ENCODE data around the gene NID1.
"Not testable (repeated sequence)": the region's sequence is repeated elsewhere in the genome, so short reads cannot be mapped to it uniquely, and the experiment has no call there.

NID1 gene

DNA sequence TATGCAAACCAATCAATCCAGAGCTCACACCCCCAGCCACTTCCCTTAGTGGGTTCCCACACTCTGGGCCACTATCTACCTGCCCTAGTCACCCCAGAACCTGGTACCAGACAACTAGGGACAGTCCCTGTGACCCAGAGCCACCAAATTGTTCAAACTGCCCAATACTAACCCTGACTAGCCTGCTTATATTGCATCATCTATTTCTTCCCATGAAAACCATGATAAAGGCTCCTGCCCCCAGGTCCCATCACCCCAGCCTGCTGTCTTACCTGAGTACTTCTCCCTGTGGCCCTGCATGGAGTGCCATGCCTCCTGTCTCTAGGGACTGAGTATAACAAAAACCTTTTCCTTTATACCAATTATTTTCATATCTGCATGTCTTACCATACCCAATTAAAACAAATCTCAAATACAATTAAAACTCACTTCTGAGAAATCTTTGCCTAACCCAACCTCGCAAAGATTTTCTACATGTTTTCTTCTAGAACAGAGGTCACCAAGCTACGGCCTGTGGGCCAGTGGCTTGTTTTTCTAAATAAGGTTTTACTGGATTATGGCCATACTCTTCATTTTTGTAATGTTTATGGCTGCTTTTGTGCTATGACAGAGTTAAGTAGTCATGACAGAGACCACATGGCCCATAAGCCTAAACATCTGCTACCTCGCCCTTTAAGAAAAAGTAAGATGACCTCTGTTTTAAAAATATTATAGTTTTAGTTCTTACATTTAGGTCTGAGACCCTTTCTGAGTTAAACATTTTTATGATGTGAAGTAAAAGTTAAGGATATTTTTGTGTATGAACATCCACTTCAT is 31.0 kb upstream of the NID1 start:
- no peak for DNase-seq

DNA sequence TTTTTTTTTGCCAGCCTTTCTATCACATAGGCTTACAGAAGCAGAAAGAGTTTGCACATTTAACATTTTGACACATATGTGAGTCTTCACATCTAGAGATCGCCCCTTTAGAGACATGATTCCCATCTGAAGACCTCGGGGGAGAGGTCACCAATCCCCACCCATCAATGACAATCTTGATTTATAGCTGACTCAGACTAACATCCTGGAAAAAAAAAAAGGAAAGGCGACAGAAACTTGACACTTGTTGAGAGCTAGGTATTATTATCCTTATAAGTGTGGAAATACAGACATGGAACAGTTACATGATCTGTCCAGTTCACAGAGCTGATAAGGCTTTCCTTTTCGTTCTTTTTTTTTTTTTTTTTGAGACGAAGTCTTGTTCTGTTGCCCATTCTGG is 28.0 kb upstream of the NID1 start:
- no peak for DNase-seq

DNA sequence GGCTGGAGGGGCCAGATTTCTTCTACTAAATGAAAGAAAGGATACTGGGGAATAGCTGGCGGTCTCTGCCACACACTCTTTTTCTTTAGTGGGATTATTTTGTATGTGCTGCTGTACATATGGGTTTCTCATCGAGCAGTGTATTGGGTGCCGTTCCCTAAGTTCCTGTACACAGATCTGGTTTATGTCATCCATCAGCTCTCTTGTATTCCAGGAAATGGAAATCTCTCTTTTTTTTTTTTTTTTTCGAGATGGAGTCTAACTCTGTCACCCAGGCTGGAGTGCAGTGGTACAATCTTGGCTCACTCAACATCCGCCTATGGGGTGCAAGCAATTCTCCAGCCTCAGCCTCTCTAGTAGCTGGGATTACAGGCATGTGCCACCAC is 27.0 kb upstream of the NID1 start:
- DNase-seq, result no peak

DNA sequence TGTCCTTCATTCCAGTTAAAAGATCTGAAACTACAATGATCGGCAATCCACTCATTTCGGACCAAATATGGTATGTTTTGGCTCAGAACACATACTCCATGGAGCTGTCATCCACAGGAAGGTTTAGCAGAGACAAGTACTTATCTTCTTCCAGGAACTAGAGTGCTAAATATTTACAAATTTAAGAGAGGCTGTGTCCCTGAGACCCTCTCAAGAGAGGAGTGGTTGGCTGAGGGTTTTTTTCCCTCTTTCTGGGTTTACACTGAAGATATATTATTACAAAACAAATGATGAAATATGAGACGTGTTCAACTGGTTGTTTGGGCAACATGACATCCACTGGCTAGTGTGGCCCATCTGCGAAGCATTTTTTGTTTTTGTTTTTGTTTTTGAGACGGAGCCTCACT is 25.9 kb upstream of the NID1 start:
- DNase-seq, result no peak

DNA sequence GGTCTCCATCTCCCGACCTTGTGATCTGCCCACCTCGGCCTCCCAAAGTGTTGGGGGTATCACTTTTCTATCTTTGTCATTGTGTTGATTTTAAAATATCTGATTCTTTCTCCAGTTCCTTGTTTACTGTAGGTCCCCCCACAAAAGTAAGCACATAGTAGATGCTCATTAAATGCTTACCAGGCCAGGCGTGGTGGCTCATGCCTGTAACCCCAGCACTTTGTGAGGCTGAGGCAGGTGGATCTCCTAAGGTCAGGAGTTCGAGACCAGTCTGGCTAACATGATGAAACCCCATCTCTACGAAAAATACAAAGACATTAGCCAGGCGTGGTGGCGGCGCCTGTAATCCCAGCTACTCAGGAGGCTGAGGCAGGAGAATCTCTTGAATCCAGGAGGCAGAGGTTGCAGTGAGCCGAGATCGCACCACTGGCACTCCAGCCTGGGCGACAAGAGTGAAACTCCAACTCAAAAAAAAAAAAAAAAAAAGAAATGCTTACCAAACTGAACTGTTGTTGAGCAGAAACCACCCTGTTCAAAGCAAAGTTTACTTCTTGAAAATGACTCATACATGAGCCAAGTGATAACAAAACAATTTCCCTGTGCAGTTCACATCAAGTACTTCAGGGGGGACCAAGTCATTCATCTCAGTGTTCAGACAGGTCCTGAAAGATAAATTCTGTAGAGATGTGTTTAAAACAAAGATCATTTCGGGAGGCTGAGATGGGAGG is 24.3 kb upstream of the NID1 start:
- no peak for DNase-seq

DNA sequence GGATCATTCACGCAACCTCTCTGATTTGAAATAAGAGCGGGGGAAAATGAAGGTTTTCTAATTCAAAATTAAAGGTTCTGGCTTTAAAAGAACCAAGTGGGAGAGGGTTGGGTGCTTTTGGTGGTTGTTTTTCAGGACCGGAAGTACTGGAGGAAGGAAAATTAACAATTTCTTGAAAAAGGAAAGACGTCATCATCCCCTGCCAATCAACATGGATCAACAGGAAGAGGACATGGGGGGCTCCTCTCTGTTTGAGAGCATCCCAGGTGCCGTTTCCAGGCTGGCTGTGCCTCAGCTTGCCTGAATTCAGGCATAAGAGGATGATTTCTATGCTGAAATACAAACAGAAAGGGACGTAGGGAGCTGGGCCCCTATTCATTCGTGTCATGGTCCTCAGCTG is 21.6 kb upstream of the NID1 start:
- no peak for DNase-seq

DNA sequence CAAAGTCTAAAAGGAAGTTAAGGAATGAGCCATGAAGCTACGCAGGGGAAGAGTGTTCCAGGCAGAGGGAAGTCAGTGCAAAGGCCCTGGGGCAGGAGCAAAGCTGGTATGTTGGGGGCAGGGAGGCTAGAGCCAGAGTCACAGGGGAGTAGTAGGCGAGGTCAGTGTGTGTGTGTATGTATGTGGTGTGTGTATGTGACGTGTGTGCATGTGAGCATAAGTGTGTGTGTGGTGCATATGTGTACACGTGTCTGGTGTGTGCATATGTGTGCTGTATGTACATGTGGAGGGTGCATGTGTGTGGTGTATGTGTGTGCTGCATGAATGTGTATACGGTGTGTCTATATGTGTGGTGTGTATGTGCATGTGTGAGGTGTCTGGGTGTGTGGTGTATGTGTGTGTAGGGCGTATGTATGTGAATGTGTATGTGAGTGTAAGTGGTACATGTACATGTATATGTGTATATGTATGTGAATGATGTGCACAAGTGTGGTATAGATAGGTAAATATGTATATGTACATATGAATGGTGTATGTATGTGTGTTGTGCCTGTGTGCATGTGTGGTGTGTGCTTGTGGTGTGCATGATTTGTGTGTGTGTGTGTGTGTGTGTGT is 20.8 kb upstream of the NID1 start:
- no peak for DNase-seq

DNA sequence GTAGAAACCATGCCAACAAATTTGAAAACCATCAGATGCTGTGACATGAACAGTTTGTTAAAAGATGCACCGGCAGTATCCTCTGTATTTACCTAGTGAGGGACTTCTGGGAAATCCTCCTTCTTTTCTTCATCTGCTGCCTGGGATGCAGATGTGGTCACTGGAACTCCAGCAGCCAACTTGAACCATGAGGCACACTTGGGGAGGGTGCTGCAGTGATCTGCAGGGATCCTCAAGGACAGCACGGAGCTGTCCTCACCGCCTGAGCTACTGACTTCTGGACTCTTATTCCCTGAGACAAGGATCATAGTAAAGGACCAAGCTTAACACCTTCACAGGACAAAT is 19.5 kb upstream of the NID1 start:
- no peak for DNase-seq

DNA sequence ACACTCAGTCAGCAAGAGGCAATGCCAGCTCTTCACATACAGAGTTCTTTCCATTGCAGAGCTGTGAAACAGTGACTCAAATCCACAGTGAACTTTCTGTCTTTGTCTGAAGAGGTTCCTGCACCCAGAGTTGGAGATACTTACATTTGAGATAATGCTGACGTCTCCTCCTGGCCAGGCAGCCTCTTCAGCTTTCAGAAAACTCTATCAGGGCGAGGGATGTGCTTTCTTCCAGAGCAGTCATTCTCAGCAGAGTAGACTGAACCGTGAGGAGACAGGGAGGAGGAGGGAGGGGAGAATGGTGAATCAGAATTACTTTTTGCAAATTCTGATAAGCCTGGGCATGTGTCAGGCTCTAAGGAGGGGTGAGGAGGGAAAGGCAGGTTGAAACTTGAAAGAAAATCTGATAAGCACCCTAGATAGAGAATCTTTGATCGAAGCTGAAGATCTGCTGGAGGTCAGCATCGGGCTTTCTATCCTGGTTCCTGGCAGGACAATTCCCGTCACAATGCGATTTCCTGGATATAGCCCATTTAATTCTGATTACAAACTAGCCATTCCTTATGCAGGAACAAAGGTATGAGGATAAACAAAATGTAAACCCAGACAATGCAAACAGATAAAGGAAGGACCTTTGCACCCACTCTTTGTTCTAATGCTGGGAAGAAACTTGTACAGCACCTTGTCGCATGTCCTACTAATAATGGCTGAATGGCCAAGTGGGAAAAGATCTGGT is 18.9 kb upstream of the NID1 start:
- DNase-seq, result no peak

DNA sequence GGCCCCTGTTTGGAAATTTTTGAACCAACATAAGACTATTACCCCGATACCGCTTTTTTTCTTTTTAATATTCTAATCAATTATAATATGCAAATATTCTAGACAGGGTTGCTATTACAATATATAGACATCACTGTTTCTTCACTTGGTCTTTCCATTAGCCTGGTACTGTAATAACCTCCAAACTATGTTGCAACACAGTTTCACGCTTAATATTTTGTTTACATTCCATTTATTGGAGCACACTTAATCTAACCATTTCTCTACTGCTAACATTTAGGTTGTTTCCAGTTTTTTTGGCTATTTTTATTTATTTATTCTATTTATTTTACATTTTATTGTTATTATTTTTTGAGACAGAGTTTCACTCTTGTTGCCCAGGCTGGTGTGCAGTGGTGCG is 17.6 kb upstream of the NID1 start:
- no peak for DNase-seq

DNA sequence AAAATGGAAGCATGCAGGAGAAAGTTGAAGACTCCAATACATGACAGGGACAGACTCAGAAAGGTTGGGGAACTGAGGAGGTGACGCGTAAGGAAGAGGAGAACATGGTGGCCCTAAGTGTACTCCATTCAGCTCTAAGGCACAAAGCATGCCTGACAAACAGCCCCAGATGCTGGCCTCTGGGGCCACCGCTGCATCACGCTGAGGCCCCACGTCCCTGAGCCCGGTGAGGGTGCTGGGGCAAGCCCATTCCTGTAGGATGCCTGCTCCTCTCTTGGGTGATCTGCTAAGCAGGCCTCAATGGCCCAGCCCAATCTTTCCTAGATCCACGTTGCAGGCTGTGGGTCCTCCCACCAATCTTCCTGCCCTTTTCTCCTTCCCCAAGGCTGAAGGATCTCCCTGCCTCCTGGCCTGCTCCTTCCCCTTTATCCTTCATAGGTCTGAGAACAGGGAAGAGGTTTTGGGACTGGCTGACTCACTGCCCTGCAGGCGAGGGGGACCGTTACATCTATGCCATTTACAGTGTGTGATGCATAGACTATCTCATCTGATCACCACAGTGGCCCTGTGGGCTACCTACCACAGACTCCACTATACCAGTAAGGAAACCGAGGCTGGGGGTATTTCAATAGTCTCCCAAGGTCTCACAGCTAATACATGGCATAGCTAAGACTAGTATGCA is 16.8 kb upstream of the NID1 start:
- DNase-seq, result no peak

DNA sequence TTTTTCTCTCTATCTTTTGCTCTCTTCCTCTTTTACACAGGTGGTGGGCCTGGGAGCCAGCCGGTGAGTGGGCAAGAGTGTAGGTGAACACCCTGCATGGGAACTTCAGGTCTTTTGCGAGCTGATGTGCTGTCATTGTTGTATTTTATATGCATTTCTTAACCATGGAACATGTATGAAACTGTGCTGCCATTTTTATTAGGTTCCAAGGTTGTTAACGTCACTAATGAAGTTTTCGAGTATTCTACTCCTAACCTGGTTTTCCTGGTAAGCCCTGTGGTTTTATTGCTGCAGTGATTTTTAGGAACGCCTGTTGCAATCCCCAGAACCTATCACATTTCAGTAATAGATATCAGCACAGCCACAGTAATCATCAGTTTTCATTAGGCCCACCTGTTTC is 14.8 kb upstream of the NID1 start:
- no peak for DNase-seq

DNA sequence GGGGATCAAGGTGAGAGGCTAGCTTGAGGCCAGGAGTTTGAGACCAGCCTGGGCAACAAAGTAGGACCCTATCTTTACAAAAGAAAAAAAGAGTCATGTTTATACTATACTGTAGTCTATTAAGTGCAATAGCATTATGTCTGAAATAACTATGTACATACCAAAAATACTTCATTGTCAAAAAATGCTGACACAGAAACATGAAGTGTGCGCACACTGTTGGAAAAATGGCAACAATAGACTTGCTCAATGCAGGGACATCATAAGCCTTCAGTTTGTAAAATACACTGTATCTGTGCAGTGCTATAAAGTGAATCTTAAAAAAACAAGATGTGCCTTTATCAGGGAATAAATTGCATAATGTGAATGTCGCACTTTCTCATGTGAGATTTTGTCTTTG is 14.1 kb upstream of the NID1 start:
- no peak for DNase-seq

DNA sequence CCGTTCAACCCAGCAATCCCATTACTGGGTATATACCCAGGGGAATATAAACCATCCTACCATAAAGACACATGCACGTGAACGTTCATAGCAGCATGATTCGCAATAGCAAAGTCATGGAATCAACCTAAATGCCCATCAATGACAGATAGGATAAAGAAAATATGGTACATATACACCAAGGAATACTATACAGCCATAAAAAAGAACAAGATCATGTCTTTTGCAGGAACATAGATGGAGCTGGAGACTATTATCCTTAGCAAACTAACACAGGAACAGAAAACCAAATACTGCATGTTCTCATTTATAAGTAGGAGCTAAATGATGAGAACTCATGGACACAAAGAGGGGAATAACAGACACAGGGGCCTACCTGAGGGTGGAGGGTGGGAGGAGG is 13.2 kb upstream of the NID1 start:
- DNase-seq, result not testable (repeated sequence)

DNA sequence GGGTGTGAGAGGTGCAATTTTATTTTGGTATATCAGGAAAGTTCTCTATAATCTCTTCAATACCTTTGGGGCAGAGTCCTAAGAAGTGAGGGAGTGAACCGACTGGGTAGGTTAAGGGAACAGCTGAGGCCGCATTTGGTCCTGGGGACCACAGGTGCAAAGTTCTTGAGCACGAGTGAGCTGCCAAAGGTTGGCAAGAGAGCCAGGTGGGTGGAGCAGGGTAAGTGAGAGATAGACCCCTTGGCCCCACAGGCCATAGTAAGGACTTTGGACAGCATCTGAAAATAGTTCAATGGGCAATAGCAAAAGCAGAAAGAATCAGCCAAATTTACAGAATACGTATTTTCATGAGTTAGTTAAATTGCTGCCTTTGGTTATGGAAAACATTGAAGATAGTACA is 11.0 kb upstream of the NID1 start:
- no peak for DNase-seq

DNA sequence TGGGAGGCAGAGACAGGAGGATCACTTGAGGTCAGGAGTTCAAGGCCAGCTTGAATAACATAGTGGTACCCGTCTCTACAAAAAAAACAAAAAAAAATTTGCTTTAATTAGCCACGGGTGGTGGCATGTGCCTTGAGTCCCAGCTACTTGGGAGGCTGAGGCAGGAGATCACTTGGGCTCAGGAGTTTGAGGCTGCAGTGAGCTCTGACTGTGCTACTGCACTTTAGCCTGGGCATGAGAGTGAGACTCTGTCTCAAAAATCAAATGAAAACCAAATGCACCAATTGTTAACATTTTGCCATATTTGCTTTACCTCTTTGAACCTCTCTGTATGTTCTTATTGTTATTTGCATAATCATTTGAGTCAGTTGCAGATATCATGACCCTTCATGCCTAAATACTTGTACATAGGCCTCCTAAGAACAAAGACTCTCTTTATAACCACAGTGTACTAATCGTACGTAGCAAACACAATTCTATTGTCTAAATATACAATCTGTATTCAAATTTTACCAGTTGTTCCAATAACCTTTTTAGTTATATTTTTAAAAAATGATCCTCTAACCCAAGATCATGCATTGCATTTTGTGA is 8.5 kb upstream of the NID1 start:
- DNase-seq, result no peak

DNA sequence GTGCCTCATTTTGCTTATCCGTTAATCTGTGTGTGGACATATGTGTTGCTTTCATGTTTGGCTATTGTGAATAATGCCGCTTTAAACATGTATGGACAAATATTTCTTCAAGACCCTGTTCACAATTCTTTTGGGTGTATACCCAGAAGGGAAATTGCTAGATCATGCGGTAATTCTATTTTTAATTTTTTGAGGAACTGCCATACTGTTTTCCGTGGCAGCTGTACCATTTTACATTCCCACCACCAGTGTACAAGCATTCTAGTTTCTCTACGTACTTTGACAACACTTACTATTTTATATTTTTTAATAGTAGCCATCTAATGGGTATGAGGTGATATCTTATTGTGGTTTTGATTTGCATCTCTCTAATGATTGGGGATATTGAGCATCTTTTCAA is 7.1 kb upstream of the NID1 start:
- DNase-seq, result no peak

DNA sequence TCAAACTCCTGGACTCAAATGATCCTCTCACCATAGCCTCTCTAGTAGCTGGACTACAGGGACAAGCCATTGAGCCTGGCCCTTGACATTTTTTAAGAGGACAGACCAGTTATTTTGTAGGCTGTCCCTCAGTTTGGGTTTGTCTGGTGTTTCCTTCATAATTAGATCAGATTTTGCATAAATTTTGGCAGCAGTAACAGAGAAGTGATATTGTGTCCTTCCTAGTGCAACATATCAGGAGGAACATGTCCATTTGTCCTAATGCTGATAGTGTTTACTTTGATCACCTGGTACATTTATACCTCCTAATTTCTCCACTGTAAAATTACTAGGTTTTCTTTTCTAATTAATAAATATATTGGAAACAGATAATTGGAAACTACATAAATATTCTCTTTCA is 5.9 kb upstream of the NID1 start:
- DNase-seq, result no peak

DNA sequence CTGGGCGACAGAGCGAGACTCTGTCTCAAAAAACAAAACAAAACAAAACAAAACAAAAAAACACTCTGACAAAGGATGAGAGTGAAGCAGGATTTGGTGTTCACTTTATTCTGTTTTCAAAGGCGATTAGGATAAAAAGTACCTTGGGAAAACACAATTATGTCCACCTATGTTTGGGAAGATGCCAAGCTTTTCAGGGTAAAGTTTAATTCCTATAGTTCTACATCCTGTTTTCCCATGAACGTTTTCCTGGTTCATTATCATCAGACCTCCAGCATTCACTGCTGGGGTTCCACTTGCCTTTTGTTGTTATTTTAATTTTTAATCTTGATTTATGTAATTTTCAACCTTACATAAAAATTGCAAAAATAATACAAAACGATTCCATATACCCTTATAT is 4.9 kb upstream of the NID1 start:
- DNase-seq, result no peak

DNA sequence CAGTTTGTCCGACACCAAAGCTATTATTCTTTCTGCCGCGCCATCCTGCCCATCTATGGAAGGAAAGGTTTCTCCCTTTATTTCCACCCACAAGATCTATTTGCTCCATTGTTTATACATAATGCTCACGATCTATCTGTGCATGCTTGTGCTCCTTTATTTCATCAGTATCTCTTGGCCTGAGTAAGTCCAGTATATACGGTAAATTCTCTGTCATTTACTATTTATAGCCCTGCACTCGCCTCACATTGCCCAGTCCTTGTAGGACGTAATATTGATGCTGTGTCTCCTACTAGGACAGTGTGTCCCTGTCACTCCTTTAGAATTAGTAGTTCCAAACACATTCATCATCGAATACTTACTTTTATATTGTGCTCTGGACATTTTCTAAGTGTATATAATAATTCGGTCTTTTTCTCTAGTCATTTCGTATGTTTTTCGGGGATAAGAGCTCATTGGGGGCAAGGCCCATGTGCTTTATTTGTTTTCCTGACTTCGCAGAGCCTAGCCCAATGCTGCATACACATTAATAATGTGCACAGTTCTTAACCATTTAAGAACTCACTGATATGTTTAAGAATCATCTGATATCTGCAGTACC is 3.1 kb upstream of the NID1 start:
- DNase-seq, result no peak

DNA sequence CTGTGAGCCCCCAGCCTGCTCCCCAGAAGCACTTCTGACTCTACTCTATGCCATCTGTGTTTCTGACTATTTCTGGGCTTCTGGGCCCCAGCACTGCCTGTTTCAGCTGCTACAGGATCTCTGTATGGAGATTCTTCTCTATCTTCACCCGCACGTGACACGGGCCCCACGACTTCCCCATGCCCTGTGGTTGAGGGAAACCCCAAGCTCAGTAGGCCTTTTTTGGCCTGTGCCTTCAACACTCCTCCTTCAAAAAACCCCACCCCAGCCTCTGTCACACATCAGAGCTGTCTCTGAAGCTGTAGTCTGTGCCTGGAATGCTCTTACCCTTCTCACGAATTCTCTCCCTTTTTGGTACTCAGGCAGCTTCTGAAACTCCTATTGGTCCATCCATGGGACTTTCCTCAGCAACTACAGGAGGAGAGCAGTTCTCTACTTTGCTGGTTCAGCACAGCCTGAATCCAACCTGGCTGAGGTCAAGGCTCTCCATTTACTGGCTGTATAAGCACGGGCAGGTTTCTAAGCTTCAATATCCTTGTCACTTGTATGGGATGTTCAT is 2.0 kb upstream of the NID1 start:
- peak; percentile 78 for DNase-seq

DNA sequence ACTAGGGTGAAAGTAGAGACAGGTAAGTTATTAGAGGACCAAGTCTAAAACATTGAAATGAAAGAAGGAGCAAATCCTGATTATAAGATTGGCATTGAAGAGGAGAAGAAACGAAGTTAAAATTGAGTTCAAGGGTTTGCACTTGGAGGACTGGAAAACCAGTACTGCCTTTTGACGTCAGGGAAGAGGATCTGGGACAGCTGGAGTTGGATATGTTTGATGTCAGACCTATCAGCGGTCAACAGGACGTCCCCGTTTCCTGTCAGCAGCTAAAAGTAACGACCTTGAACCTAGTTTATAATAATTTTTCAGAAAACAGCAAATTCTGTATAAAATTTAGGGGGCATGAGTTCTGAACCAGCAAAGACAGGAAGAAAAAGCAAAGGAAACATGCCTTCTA is 1.2 kb upstream of the NID1 start:
- DNase-seq, result no peak
